ENCODE measurements around the gene TGIF2. TPM values are rescaled to one million over a fixed set of nuclear protein-coding genes. Genes with fewer than 3 reads are reported as not detected.

TGIF2 gene
- total and polyA plus RNA-seq, 9 of the 15 experiments (the other 6 are each of a cell fraction or from before 2014, with no cell fraction given) = 6.8 to 27.8 (median 15.7) TPM

DNA sequence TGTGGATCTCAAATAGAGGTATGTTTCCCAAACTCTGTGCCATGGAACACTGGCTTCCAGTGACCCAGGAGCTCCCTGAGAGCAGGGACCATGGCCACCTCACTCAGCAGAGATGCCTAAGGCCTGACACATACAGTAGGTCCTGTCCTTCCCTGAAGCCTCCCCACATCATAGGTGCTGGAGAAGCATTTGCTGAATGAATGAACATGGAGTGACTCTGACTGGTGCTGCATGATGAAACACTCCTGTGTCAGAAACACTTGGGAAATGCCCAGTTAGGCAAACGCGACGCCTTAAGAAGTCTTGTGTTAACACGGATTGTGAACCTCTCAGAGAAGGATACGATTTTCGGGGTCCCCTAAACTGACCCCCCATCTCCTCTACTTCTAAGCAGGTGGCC lies 58.2 kb downstream of the TGIF2 start:
- no peak for FAIRE-seq
- CTCF ChIA-PET (ENCODE audit: low intra/inter-chr PET ratio) = no interaction called here
- no peak overlapping the region for H3K4me3 ChIP-seq
- no peaks in the 10 kb centered on the region; a peak in 1 of 5 replicates for H3K27me3 ChIP-seq (ENCODE audit: control insufficient read depth in 2 of 2, insufficient read depth in 2 of 2, low read length in 2 of 2)
- no peak overlapping the region for H2AFZ ChIP-seq (ENCODE audit: low read depth, low read length)
- no peak for DNase-seq (ENCODE audit: extremely low read depth in 1 of 4, low spot score in 3 of 4)
- H3K4me2 ChIP-seq (ENCODE audit: insufficient read depth, low read length) = no peak overlapping the region
- peak overlapping the region in 1 of 2 experiments; percentile 20; a peak in 1 of 4 replicates for H3K9ac ChIP-seq (ENCODE audit: insufficient read depth in 1 of 2, low read depth in 2 of 2, low read length in 2 of 2)
- BruUV-seq (replicated peaks) = no TSS peak
- no peaks in the 10 kb centered on the region for H3K9me3 ChIP-seq (replicated peaks; ENCODE audit: control insufficient read depth, insufficient read depth, low read depth, low read length)
- H3K27ac ChIP-seq (ENCODE audit: extremely low read depth, low read depth, low read length) = no peak overlapping the region
- in situ Hi-C loops (cut with MboI) = no loop called here
- no peaks in the 10 kb centered on the region for H3K36me3 ChIP-seq (ENCODE audit: control insufficient read depth, insufficient read depth, low read length)
- no peaks in the 10 kb centered on the region for H3K79me2 ChIP-seq (ENCODE audit: control insufficient read depth, insufficient read depth, low read length)
- peaks cover 0 to 3% of the 10 kb centered on the region in 2 experiments; a peak in 1 of 5 replicates for H3K4me1 ChIP-seq (replicated peaks in 1 of 2; ENCODE audit: control insufficient read depth in 2 of 2, insufficient read depth in 2 of 2, low read length in 2 of 2)
- ATAC-seq = no peak
- H4K20me1 ChIP-seq (replicated peaks; ENCODE audit: control insufficient read depth, insufficient read depth, low read length) = no peaks in the 10 kb centered on the region
- TF ChIP-seq, protein P1, sequence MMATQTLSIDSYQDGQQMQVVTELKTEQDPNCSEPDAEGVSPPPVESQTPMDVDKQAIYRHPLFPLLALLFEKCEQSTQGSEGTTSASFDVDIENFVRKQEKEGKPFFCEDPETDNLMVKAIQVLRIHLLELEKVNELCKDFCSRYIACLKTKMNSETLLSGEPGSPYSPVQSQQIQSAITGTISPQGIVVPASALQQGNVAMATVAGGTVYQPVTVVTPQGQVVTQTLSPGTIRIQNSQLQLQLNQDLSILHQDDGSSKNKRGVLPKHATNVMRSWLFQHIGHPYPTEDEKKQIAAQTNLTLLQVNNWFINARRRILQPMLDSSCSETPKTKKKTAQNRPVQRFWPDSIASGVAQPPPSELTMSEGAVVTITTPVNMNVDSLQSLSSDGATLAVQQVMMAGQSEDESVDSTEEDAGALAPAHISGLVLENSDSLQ (IDR thresholded peaks at IDR 0.05) = no peak
- TF ChIP-seq, protein P2, sequence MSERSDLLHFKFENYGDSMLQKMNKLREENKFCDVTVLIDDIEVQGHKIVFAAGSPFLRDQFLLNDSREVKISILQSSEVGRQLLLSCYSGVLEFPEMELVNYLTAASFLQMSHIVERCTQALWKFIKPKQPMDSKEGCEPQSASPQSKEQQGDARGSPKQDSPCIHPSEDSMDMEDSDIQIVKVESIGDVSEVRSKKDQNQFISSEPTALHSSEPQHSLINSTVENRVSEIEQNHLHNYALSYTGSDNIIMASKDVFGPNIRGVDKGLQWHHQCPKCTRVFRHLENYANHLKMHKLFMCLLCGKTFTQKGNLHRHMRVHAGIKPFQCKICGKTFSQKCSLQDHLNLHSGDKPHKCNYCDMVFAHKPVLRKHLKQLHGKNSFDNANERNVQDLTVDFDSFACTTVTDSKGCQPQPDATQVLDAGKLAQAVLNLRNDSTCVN (CRISPR knock-in tag; IDR thresholded peaks at IDR 0.05) = no peak
- TF ChIP-seq, protein P3, sequence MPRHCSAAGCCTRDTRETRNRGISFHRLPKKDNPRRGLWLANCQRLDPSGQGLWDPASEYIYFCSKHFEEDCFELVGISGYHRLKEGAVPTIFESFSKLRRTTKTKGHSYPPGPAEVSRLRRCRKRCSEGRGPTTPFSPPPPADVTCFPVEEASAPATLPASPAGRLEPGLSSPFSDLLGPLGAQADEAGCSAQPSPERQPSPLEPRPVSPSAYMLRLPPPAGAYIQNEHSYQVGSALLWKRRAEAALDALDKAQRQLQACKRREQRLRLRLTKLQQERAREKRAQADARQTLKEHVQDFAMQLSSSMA (CRISPR knock-in tag; IDR thresholded peaks at IDR 0.05) = no peak
- TF ChIP-seq, protein P4, sequence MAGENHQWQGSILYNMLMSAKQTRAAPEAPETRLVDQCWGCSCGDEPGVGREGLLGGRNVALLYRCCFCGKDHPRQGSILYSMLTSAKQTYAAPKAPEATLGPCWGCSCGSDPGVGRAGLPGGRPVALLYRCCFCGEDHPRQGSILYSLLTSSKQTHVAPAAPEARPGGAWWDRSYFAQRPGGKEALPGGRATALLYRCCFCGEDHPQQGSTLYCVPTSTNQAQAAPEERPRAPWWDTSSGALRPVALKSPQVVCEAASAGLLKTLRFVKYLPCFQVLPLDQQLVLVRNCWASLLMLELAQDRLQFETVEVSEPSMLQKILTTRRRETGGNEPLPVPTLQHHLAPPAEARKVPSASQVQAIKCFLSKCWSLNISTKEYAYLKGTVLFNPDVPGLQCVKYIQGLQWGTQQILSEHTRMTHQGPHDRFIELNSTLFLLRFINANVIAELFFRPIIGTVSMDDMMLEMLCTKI (IDR thresholded peaks at IDR 0.05; ENCODE audit: partially characterized antibody) = no peak
- TF ChIP-seq, protein P5, sequence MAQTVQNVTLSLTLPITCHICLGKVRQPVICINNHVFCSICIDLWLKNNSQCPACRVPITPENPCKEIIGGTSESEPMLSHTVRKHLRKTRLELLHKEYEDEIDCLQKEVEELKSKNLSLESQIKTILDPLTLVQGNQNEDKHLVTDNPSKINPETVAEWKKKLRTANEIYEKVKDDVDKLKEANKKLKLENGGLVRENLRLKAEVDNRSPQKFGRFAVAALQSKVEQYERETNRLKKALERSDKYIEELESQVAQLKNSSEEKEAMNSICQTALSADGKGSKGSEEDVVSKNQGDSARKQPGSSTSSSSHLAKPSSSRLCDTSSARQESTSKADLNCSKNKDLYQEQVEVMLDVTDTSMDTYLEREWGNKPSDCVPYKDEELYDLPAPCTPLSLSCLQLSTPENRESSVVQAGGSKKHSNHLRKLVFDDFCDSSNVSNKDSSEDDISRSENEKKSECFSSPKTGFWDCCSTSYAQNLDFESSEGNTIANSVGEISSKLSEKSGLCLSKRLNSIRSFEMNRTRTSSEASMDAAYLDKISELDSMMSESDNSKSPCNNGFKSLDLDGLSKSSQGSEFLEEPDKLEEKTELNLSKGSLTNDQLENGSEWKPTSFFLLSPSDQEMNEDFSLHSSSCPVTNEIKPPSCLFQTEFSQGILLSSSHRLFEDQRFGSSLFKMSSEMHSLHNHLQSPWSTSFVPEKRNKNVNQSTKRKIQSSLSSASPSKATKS (CRISPR knock-in tag; IDR thresholded peaks at IDR 0.05) = no peak
- TF ChIP-seq TAF9B (IDR thresholded peaks at IDR 0.05; ENCODE audit: partially characterized antibody) = no peak
- TF ChIP-seq, protein P6, sequence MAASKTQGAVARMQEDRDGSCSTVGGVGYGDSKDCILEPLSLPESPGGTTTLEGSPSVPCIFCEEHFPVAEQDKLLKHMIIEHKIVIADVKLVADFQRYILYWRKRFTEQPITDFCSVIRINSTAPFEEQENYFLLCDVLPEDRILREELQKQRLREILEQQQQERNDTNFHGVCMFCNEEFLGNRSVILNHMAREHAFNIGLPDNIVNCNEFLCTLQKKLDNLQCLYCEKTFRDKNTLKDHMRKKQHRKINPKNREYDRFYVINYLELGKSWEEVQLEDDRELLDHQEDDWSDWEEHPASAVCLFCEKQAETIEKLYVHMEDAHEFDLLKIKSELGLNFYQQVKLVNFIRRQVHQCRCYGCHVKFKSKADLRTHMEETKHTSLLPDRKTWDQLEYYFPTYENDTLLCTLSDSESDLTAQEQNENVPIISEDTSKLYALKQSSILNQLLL (CRISPR knock-in tag; IDR thresholded peaks at IDR 0.05; ENCODE audit: borderline replicate concordance) = no peak
- TF ChIP-seq SIX5 (IDR thresholded peaks at IDR 0.05; ENCODE audit: borderline replicate concordance in 1 of 2, insufficient read depth in 1 of 2, low read depth in 1 of 2, low read length in 2 of 2) = no peak
- TF ChIP-seq PML (IDR thresholded peaks at IDR 0.05; ENCODE audit: low read length) = no peak
- no peak for TF ChIP-seq SETDB1 (IDR thresholded peaks at IDR 0.05; ENCODE audit: low read length)
- TF ChIP-seq, protein P7, sequence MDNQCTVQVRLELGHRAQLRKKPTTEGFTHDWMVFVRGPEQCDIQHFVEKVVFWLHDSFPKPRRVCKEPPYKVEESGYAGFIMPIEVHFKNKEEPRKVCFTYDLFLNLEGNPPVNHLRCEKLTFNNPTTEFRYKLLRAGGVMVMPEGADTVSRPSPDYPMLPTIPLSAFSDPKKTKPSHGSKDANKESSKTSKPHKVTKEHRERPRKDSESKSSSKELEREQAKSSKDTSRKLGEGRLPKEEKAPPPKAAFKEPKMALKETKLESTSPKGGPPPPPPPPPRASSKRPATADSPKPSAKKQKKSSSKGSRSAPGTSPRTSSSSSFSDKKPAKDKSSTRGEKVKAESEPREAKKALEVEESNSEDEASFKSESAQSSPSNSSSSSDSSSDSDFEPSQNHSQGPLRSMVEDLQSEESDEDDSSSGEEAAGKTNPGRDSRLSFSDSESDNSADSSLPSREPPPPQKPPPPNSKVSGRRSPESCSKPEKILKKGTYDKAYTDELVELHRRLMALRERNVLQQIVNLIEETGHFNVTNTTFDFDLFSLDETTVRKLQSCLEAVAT (IDR thresholded peaks at IDR 0.05) = no peak
- no peak for TF ChIP-seq ZNF197 (CRISPR knock-in tag; IDR thresholded peaks at IDR 0.05; ENCODE audit: low read depth)
- TF ChIP-seq COPS2 (conservative IDR thresholded peaks at IDR 0.05) = no peak
- 33% methylated on average over 6 of the region's 6 CpGs for WGBS (ENCODE audit: insufficient coverage, low coverage, missing lambda C conversion rate)
- POLR2A ChIA-PET = interaction anchor here (1.3 kb wide), 1 partner anchor 8 kb away, joined by 4 read pairs; no protein-coding TSS in a partner anchor
- intact Hi-C loops (cut with micrococcal nuclease) = no loop called here
- no peaks in the 10 kb centered on the region for H3K9me1 ChIP-seq (ENCODE audit: control insufficient read depth, insufficient read depth, low read length)

Data from K562 (cell line).